Dedifferentiated amniotic fluid mesenchymal stem cell (primary cell): Measurements from ENCODE around the gene PIM1.
A peak's percentile ranks its signal among the peaks of the same experiment; 100 is the strongest.
"Not testable (repeated sequence)": the region's sequence is repeated elsewhere in the genome, so short reads cannot be mapped to it uniquely, and the experiment has no call there.

ENCODE experiments used
- DNase-seq: peaks from one replicate; pipeline ENCODE4 v3.0.0-alpha.2; 2016; ENCODE audit errors: extremely low spot score

PIM1 gene

DNA sequence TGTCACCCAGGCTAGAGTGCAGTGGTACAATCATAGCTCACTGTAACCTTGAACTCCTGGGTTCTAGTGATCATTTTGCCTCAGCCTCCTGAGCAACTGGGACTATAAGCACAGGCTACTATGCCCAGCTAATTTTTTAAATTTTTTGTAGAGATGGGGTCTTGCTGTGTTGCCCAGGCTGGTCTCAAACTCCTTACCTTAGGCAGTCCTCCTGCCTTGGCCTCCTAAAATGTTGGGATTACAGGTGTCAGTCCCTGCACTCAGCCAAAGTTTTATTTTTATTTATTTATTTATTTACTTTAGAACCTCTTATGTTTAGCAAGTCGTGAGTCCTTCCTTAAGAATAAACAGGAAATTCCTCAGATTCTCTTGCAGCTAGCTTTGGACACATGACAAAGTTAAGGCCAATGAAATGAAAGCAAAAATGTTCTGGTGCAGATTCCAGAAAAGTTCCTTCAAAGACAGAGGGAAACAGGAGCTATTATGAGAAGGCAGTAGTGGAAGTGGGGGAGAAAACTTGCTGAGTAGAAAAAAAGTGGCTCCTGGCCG lies 19.1 kb downstream of the PIM1 start:
- DNase-seq: no peak

DNA sequence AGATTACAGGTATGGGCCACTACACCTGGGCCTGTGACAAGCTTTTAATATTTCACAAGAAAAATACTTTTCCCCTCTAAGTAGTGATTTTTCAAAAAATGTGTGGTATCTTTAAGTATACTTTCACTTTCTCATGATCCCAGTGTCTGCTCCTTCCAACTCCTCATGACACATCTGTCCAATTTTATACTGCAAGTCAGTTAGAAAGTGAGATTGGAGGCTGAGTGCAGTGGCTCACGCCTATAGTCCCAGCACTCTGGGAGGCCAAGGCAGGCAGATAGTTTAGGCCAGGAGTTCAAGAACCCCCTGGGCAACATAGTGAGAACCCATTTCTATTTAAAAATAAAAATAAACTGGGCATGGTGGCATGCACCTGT lies 20.2 kb downstream of the PIM1 start:
- DNase-seq: no peak

GRCh38 chr6:37192666-37193065 lies 22.7 kb downstream of the PIM1 start:
- no peak for DNase-seq

DNA sequence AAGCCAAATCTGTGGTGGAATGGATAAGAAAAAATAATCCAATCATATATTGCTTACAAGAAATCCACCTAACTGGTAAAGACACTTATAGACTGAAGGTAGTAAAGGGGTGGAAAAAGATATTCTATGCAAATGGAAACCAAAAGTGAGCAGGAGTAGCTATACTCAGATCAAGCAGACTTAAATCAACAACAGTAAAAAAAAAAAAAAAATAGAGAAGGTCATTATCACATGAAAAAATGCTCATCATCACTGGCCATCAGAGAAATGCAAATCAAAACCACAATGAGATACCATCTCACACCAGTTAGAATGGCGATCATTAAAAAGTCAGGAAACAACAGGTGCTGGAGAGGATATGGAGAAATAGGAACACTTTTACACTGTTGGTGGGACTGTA lies 24.9 kb downstream of the PIM1 start:
- DNase-seq: not testable (repeated sequence)

- not testable (repeated sequence) for DNase-seq
Measured at GRCh38 chr6:37196451-37196850, 26.5 kb downstream of the PIM1 start.

GRCh38 chr6:37200085-37200484 lies 30.1 kb downstream of the PIM1 start:
- DNase-seq: no peak

- DNase-seq: no peak
Measured at GRCh38 chr6:37201726-37202125, 31.8 kb downstream of the PIM1 start.

DNA sequence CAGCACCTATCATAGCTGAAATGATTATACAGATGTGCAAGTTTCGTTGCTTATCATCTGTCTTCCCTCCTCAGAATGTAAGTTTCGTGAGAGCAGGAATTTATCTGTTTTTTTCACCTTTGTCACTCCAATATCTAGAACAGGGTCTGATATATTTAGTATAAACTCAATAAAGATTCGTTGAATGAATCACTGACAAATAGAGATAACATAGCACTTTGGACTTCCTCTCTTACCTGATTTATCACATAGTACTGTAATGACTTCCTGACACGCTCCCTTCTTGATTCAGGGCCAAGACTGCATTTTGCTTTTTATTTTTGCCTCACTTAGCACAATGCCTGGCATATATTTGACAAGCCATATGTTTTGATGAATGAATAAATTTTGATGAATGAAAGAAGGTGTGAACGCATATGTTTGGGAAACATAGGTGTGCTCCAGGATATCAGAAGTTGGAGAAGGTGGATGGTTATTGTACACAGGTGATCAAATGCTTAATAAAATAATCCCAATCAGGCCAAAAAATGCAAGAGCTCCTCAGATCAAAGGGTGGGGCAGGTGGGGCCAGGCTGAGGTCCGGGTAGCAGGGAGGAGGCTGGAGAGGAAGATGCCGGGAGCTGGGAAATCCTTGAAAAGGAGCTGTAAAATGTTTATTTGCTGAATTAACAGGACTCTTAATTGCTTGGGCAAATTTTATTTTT lies 33.0 kb downstream of the PIM1 start:
- DNase-seq: no peak

DNA sequence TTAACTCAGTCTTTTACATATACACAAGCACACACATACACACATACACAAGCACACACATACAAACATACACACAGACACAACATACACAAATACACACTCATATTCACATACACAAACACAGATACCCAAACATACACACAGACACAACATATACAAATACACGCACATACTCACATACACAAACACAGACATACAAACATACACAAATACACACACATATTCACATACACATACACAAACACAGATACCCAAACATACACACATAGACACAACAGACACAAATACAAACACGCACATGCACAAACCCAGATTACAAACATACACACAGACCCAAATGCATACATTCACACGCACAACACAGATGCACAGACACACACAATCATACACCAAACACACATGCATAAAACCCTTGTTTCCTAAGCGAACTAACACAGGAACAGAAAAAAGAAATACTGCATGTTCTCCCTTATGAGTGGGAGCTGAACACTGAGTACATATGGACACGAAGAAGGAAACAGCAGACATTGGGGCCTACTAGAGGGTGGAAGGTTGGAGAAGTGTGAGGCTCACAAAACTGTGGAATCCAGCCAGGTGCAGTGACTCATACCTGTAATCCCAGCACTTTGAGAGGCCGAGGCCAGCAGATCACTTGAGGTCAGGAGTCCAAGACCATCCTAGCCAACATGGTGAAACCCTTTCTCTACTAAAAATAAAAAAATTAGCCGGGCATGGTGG lies 34.2 kb downstream of the PIM1 start:
- no peak for DNase-seq

- DNase-seq: no peak
Measured at GRCh38 chr6:37205175-37205996, 35.4 kb downstream of the PIM1 start.

DNA sequence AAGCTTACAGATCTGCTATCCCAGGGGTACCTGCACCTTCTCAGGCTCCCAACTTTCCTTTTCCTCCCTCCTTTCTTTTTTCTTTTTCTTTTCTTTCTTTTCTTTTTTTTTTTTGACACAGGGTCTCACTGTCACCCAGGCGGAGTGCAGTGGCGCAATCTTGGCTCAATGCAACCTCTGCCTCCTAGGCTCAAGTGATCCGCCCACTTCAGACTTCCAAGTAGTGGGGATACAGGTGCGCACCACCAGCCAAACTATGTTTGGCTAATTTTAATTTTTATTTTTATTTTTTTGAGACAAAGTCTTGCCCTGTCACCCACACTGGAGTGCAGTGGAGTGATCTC lies 36.0 kb downstream of the PIM1 start:
- no peak for DNase-seq

DNA sequence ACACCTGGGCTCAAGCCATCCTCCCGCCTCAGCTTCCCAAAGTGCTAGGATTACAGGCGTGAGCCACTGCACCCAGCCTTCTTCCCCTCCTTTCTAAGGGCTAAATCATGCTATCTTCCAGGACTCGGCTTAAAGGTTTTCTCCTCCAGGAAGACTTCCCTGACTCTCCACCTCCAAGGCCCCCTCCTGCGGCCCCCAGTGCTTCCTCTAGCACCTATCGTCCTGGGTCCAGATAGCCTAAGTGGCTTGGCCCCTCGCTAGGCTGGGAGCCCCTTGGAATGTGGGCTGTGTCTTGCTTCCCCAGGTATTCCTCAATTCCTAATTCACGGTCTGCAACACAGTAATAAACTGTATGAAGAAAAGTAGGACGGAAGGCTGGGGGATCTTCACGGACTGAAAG lies 36.7 kb downstream of the PIM1 start:
- DNase-seq: no peak

GRCh38 chr6:37207903-37208456 lies 38.0 kb downstream of the PIM1 start:
- DNase-seq: peak; percentile 61

DNA sequence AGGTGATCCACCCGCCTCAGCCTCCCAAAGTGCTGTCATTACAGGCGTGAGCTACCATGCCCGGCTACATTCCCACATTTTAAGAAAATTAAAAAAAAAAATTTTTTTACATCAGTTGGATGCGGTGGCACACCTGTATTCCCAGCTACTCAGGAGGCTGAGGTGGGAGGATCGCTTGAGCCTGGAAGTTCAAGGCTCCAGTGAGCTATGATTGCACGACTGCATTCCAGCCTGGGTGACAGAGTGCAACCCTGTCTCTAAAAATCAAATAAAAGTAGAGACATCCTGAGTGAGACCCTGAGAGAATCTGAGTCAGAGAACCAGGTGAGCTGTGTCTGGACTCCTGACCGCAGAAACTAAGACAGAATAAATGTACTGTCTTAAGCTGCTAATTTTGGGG lies 38.8 kb downstream of the PIM1 start:
- DNase-seq: no peak

DNA sequence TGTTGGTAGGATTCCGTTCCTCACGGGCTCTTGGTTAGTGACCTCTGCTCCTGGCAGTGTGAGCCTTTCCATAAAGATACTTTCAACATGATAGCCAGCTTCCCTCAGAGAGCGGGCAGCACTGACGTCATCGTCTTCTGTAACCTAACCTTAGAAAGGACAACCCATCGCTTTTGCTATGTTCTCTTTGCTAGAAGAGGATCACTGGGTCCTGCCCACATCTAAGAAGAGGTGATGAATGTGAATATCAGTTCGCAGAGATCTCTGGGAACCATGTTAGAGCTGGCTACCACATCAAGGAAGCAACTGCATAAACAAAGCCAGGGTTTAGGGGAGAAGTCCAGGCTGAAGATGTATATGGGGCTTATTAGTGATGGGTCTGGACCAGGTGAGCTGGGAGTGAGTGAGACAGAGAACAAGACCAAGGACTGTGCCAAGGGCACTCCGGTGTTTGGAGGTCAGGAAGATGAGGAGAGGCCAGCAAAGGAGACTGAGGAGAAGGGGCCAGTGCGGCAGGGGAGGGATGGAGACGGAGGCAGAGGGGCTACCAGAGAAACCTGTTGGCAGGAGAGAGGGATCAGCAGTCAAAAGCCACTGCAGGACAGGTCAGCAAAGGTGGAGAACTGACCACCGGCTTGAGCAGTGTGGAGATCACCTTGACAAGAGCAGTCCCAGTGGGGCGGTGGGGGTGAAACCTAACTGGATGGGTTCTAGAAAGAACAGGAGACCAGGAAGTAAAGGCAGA lies 39.7 kb downstream of the PIM1 start:
- no peak for DNase-seq

GRCh38 chr6:37210313-37210968 lies 40.5 kb downstream of the PIM1 start:
- DNase-seq: peak; percentile 86

DNA sequence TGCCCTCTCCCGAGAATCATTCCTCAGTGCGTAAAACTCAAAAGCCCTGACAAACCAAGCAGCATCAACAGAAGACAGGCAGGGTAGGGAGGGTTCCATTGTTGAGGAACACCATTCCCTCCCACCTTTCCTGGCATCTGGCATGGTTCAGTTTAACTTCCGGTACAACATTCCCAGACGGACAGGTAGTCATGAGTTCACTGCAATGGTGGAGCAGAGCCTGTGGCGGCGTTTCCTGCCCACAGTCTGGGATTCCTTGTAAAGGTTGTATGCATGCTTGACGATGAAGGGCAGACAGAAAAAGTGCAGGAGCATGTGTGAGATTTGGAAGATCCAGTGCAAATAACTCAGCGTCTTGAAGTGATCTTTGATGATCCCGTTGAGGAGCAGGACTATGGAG lies 42.3 kb downstream of the PIM1 start:
- DNase-seq: no peak

- DNase-seq: no peak
Measured at GRCh38 chr6:37218061-37218460, 48.1 kb downstream of the PIM1 start.

DNA sequence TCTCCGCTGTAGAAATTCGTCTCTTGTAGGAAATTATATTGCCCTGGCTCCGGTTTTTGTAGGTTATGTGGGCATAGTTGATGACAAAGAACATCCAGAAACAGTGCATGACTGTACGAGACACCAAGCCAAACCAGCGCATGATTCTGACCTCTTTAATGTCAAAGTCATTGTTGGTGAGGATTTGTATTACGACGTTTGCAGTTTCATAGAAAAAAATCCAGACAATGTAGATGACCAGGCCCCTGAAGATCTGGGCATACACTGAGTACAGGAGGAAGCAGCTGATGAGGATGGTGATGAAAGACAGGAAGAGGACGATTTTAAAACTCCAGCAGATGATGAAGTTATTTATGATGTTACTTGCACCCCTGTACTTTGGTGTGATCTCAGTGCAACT lies 48.6 kb downstream of the PIM1 start:
- no peak for DNase-seq

- DNase-seq: no peak
Measured at GRCh38 chr6:37221585-37222124, 51.7 kb downstream of the PIM1 start.
